HEK293 (cell line): Measurements from ENCODE around the gene NFIC.

Experiments
- CTCF ChIA-PET: fragments of 350-600 bp; formaldehyde crosslinking; extraction: SDS; loops from one replicate; lab custom pipeline; 2021; ENCODE audit warnings: antibody characterized with exemption; lab: Yijun Ruan, JAX
- POLR2A ChIA-PET: fragments of 300-600 bp; formaldehyde crosslinking; extraction: SDS; loops from one replicate; lab custom pipeline; 2020; ENCODE audit warnings: antibody characterized with exemption, inconsistent platforms; lab: Yijun Ruan, JAX
- H3K27ac ChIP-seq: fragments of 200-500 bp; sonication (Bioruptor generic); 2 replicates; pipeline ENCODE4 v1.5.1; 2014; ENCODE audit warnings: low read depth, low read length, control low read depth, inconsistent platforms; ENCODE audit errors: extremely low read depth
- H3K36me3 ChIP-seq, 2 experiments: fragments of 200-500 bp in 1 of 2; sonication (Bioruptor generic) in 1 of 2; 1 replicate in 1 of 2; 2 replicates in 1 of 2; pipeline ENCODE4 v1.5.1; 2014 to 2017; ENCODE audit warnings: inconsistent platforms in 2 of 2, low read length in 2 of 2; ENCODE audit not compliant: control insufficient read depth in 2 of 2, insufficient read depth in 1 of 2
- H3K4me1 ChIP-seq: fragments of 200-500 bp; sonication (Bioruptor generic); 2 replicates; pipeline ENCODE4 v1.5.1; 2014; ENCODE audit warnings: mild to moderate bottlenecking, low read length, inconsistent platforms; ENCODE audit not compliant: control insufficient read depth, insufficient read depth
- H3K4me3 ChIP-seq: 2 replicates; pipeline ENCODE4 v1.5.1; 2011; ENCODE audit warnings: low read depth, mild to moderate bottlenecking, control low read depth, low read length, moderate library complexity
- H3K9me3 ChIP-seq: fragments of 200-500 bp; sonication (Bioruptor generic); 2 replicates; pipeline ENCODE4 v1.5.1; 2014; ENCODE audit warnings: low read depth, low read length, inconsistent platforms; ENCODE audit not compliant: control insufficient read depth, insufficient read depth
- CTCF ChIP-seq: fragments of 450-650 bp; formaldehyde crosslinking; IDR thresholded peaks from 2 replicates; pipeline ENCODE4 v1.5.1; 2016; ENCODE audit warnings: missing biosample characterization, missing genetic modification characterization
- GLIS2 ChIP-seq: fragments of 450-650 bp; formaldehyde crosslinking; IDR thresholded peaks from 2 replicates; pipeline ENCODE4 v1.5.1; 2016; ENCODE audit warnings: missing biosample characterization, missing genetic modification characterization
- HOXA7 ChIP-seq: sonication (generic); formaldehyde crosslinking; IDR thresholded peaks from 2 replicates; pipeline ENCODE4 v1.8.1; 2022; ENCODE audit warnings: missing genetic modification reagents, borderline replicate concordance
- INSM2 ChIP-seq: fragments of 450-650 bp; formaldehyde crosslinking; IDR thresholded peaks from 2 replicates; pipeline ENCODE4 v1.5.1; 2016; ENCODE audit warnings: missing biosample characterization, missing genetic modification characterization
- MYNN ChIP-seq: fragments of 450-650 bp; formaldehyde crosslinking; IDR thresholded peaks from 2 replicates; pipeline ENCODE4 v1.5.1; 2016; ENCODE audit warnings: missing biosample characterization, missing genetic modification characterization, borderline replicate concordance
- SP3 ChIP-seq: fragments of 450-650 bp; formaldehyde crosslinking; IDR thresholded peaks from 2 replicates; pipeline ENCODE4 v1.5.1; 2016; ENCODE audit warnings: missing biosample characterization, missing genetic modification characterization
- TSHZ1 ChIP-seq: fragments of 450-650 bp; formaldehyde crosslinking; IDR thresholded peaks from 2 replicates; pipeline ENCODE4 v1.5.1; 2016; ENCODE audit warnings: missing biosample characterization, missing genetic modification characterization, borderline replicate concordance
- ZBTB20 ChIP-seq: fragments of 450-650 bp; formaldehyde crosslinking; IDR thresholded peaks from 2 replicates; pipeline ENCODE4 v1.5.1; 2016; ENCODE audit warnings: missing biosample characterization, missing genetic modification characterization
- ZNF16 ChIP-seq: fragments of 450-650 bp; formaldehyde crosslinking; IDR thresholded peaks from 2 replicates; pipeline ENCODE4 v1.5.1; 2016; ENCODE audit warnings: low read depth, missing biosample characterization, missing genetic modification characterization
- ZNF184 ChIP-seq: fragments of 450-650 bp; IDR thresholded peaks from 2 replicates; pipeline ENCODE4 v1.5.1; 2018; ENCODE audit warnings: missing biosample characterization, mild to moderate bottlenecking, missing genetic modification characterization
- ZNF280D ChIP-seq: fragments of 450-650 bp; formaldehyde crosslinking; IDR thresholded peaks from 2 replicates; pipeline ENCODE4 v1.5.1; 2016; ENCODE audit warnings: missing biosample characterization, missing genetic modification characterization
- ZNF449 ChIP-seq: fragments of 450-650 bp; formaldehyde crosslinking; IDR thresholded peaks from 2 replicates; pipeline ENCODE4 v1.5.1; 2017; ENCODE audit warnings: missing biosample characterization, mild to moderate bottlenecking, missing genetic modification characterization, moderate library complexity
- ZNF488 ChIP-seq: fragments of 450-650 bp; formaldehyde crosslinking; IDR thresholded peaks from 2 replicates; pipeline ENCODE4 v1.5.1; 2016; ENCODE audit warnings: missing biosample characterization, missing genetic modification characterization
- ZNF580 ChIP-seq: fragments of 450-650 bp; formaldehyde crosslinking; IDR thresholded peaks from 2 replicates; pipeline ENCODE4 v1.5.1; 2016; ENCODE audit warnings: missing biosample characterization, missing genetic modification characterization
- ZNF585B ChIP-seq: fragments of 450-650 bp; formaldehyde crosslinking; IDR thresholded peaks from 2 replicates; pipeline ENCODE4 v1.5.1; 2016; ENCODE audit warnings: missing biosample characterization, missing genetic modification characterization
- ZNF610 ChIP-seq: fragments of 450-650 bp; formaldehyde crosslinking; IDR thresholded peaks from 2 replicates; pipeline ENCODE4 v1.5.1; 2016; ENCODE audit warnings: missing biosample characterization, missing genetic modification characterization, borderline replicate concordance
- ZNF639 ChIP-seq: fragments of 450-650 bp; formaldehyde crosslinking; IDR thresholded peaks from 2 replicates; pipeline ENCODE4 v1.5.1; 2016; ENCODE audit warnings: missing biosample characterization, missing genetic modification characterization
- ZSCAN23 ChIP-seq: fragments of 450-650 bp; formaldehyde crosslinking; IDR thresholded peaks from 2 replicates; pipeline ENCODE4 v1.5.1; 2016; ENCODE audit warnings: missing biosample characterization, missing genetic modification characterization
- ZSCAN4 ChIP-seq: fragments of 450-650 bp; formaldehyde crosslinking; IDR thresholded peaks from 2 replicates; pipeline ENCODE4 v1.5.1; 2017; ENCODE audit warnings: missing biosample characterization, missing genetic modification characterization

NFIC gene

GRCh38 chr19:3365836-3366752 is at the start of gene NFIC:
TSS of gene NFIC (plus strand) at chr19:3366583. CDS start at chr19:3366637, 54 bp downstream.
- peak within 1 kb of the TSS; percentile 54 for H3K4me3 ChIP-seq
- CTCF ChIA-PET: interaction anchor here (0.5 to 1.0 kb wide), 3 partner anchors 13 to 794 kb away, joined by 3 to 4 read pairs (median 3); no protein-coding TSS in a partner anchor
- H3K36me3 ChIP-seq: peaks cover 0 to 3% of the 10 kb centered on the region in 2 experiments; a peak in 1 of 3 replicates
- no peaks in the 10 kb centered on the region for H3K9me3 ChIP-seq
- H3K4me1 ChIP-seq: no peaks in the 10 kb centered on the region; the same call in 1 of the 2 replicates
- POLR2A ChIA-PET: interaction anchor here (0.6 to 1.1 kb wide), 2 partner anchors 8 to 21 kb away, joined by 4 read pairs; no protein-coding TSS in a partner anchor
- peak within 1 kb of the TSS; percentile 56; the same call in 1 of the 2 replicates for H3K27ac ChIP-seq
- TF ChIP-seq ZNF610 (tag by site-specific recombination) (peak; percentile 54; the same call in 1 of the 2 replicates), ZNF488 (tag by site-specific recombination) (no peak), ZBTB20 (tag by site-specific recombination) (no peak), ZNF184 (tag by site-specific recombination) (no peak), ZNF580 (tag by site-specific recombination) (no peak), GLIS2 (tag by site-specific recombination) (peak; percentile 45), HOXA7 (CRISPR knock-in tag) (no peak), ZNF280D (tag by site-specific recombination) (no peak), MYNN (tag by site-specific recombination) (no peak), TSHZ1 (no peak), CTCF (tag by site-specific recombination) (no peak), ZSCAN4 (tag by site-specific recombination) (no peak), ZSCAN23 (tag by site-specific recombination) (peak; percentile 37; the same call in 1 of the 2 replicates), INSM2 (tag by site-specific recombination) (peak; percentile 29; the same call in 1 of the 2 replicates), SP3 (tag by site-specific recombination) (peak; percentile 80), ZNF585B (tag by site-specific recombination) (no peak), ZNF639 (tag by site-specific recombination) (peak; percentile 49; the same call in 1 of the 2 replicates), ZNF16 (tag by site-specific recombination) (no peak), ZNF449 (tag by site-specific recombination) (no peak)
